K562 (cell line): ENCODE data around the gene PRDM16. TPM values are rescaled to one million over a fixed set of nuclear protein-coding genes. Genes with fewer than 3 reads are reported as not detected.

Source experiments
- ATF1 ChIP-seq, 2 experiments: fragments of 450-650 bp in 1 of 2; IDR thresholded peaks; 2 replicates each; pipeline ENCODE4 v1.6.1; 2016; ENCODE audit warnings: missing compliant biosample characterization in 1 of 2, missing genetic modification characterization in 1 of 2
- CBX1 ChIP-seq: sonication (generic); IDR thresholded peaks from 2 replicates; pipeline ENCODE4 v1.6.1; 2016; ENCODE audit warnings: antibody characterized with exemption, low read depth, mild to moderate bottlenecking
- HDAC1 ChIP-seq, 2 experiments: fragments of 450-650 bp; IDR thresholded peaks; 2 replicates each; pipeline ENCODE4 v1.6.1; 2016 to 2017; ENCODE audit warnings: inconsistent platforms in 1 of 2, mild to moderate bottlenecking in 1 of 2, moderate library complexity in 1 of 2
- HNRNPH1 ChIP-seq: fragments of 200-400 bp; formaldehyde crosslinking; optimal IDR thresholded peaks from 2 replicates; pipeline ENCODE3; 2017; ENCODE audit warnings: low read depth, mild to moderate bottlenecking, low read length, moderate library complexity
- JUND ChIP-seq, 2 experiments: IDR thresholded peaks; 2 replicates in 1 of 2; 3 replicates in 1 of 2; pipeline ENCODE4 v1.6.1; 2011; ENCODE audit warnings: borderline replicate concordance in 2 of 2, low read depth in 2 of 2, low read length in 2 of 2, improper control_type of control experiment in 1 of 2, missing biosample characterization in 1 of 2, missing genetic modification characterization in 1 of 2, missing genetic modification reagents in 1 of 2
- NKRF ChIP-seq: fragments of 450-650 bp; IDR thresholded peaks from 2 replicates; pipeline ENCODE4 v1.6.1; 2016; ENCODE audit warnings: borderline replicate concordance
- SAFB ChIP-seq: fragments of 200-400 bp; formaldehyde crosslinking; IDR thresholded peaks from 2 replicates; pipeline ENCODE4 v1.6.1; 2017; ENCODE audit warnings: low read depth, low read length, borderline replicate concordance
- ZFP1 ChIP-seq: fragments of 450-650 bp; formaldehyde crosslinking; IDR thresholded peaks from 2 replicates; pipeline ENCODE4 v1.4.0; 2020; ENCODE audit warnings: mild to moderate bottlenecking, mixed read lengths
- ZSCAN29 ChIP-seq: fragments of 450-650 bp; IDR thresholded peaks from 2 replicates; pipeline ENCODE4 v1.6.1; 2017
- polyA plus RNA-seq, 8 experiments: library from polyadenylated mRNA; depleted of rRNA in 4 of 8; stranded (reverse) in 5 of 8; unstranded in 3 of 8; fragments of >200 nt; fragmentation: Nextera tagmentation in 2 of 8; fragmentation: Illumina TruSeq in 1 of 8; extraction: Ambion mirVana in 2 of 8; extraction: Trizol in 1 of 8; gene quantifications; 2 replicates each; pipeline versions ENCODE4 v1.2.1 to v1.2.3, GENCODE V29; 2011 to 2014; ENCODE audit warnings: inconsistent platforms in 1 of 8, missing spikeins in 1 of 8
- total RNA-seq, 7 experiments: library from RNA; depleted of rRNA in 6 of 7; stranded (reverse); fragments of >200 nt in 6 of 7; fragmentation: Illumina TruSeq in 2 of 7; extraction: Trizol in 2 of 7; gene quantifications; 2 replicates each; pipeline versions ENCODE4 v1.2.1 to v1.2.3, GENCODE V29; 2011 to 2021; ENCODE audit warnings: low replicate concordance in 1 of 7
- TF ChIP-seq, protein P1 (sequence below), 2 experiments: fragments of 450-650 bp; IDR thresholded peaks; 2 replicates each; pipeline ENCODE4 v1.6.1; 2016; ENCODE audit warnings: mild to moderate bottlenecking in 2 of 2, borderline replicate concordance in 1 of 2, low read depth in 1 of 2, moderate library complexity in 1 of 2

The PRDM16 gene
- total and polyA plus RNA-seq, 9 of the 15 experiments (the other 6 are each of a cell fraction or from before 2014, with no cell fraction given) = 0.10 to 0.27 TPM; not detected in 7

- TF ChIP-seq NKRF = no peak
- TF ChIP-seq CBX1 = no peak
- TF ChIP-seq HNRNPH1 = no peak
- peak; percentile 39; the same call in 1 of the 2 replicates for TF ChIP-seq SAFB
- no peak for TF ChIP-seq JUND (IDR thresholded peaks at IDR 0.05; ENCODE audit: borderline replicate concordance, low read depth, low read length)
- no peak for TF ChIP-seq JUND (tag; IDR thresholded peaks at IDR 0.05; ENCODE audit: borderline replicate concordance, low read depth, low read length)
- TF ChIP-seq, protein P1, sequence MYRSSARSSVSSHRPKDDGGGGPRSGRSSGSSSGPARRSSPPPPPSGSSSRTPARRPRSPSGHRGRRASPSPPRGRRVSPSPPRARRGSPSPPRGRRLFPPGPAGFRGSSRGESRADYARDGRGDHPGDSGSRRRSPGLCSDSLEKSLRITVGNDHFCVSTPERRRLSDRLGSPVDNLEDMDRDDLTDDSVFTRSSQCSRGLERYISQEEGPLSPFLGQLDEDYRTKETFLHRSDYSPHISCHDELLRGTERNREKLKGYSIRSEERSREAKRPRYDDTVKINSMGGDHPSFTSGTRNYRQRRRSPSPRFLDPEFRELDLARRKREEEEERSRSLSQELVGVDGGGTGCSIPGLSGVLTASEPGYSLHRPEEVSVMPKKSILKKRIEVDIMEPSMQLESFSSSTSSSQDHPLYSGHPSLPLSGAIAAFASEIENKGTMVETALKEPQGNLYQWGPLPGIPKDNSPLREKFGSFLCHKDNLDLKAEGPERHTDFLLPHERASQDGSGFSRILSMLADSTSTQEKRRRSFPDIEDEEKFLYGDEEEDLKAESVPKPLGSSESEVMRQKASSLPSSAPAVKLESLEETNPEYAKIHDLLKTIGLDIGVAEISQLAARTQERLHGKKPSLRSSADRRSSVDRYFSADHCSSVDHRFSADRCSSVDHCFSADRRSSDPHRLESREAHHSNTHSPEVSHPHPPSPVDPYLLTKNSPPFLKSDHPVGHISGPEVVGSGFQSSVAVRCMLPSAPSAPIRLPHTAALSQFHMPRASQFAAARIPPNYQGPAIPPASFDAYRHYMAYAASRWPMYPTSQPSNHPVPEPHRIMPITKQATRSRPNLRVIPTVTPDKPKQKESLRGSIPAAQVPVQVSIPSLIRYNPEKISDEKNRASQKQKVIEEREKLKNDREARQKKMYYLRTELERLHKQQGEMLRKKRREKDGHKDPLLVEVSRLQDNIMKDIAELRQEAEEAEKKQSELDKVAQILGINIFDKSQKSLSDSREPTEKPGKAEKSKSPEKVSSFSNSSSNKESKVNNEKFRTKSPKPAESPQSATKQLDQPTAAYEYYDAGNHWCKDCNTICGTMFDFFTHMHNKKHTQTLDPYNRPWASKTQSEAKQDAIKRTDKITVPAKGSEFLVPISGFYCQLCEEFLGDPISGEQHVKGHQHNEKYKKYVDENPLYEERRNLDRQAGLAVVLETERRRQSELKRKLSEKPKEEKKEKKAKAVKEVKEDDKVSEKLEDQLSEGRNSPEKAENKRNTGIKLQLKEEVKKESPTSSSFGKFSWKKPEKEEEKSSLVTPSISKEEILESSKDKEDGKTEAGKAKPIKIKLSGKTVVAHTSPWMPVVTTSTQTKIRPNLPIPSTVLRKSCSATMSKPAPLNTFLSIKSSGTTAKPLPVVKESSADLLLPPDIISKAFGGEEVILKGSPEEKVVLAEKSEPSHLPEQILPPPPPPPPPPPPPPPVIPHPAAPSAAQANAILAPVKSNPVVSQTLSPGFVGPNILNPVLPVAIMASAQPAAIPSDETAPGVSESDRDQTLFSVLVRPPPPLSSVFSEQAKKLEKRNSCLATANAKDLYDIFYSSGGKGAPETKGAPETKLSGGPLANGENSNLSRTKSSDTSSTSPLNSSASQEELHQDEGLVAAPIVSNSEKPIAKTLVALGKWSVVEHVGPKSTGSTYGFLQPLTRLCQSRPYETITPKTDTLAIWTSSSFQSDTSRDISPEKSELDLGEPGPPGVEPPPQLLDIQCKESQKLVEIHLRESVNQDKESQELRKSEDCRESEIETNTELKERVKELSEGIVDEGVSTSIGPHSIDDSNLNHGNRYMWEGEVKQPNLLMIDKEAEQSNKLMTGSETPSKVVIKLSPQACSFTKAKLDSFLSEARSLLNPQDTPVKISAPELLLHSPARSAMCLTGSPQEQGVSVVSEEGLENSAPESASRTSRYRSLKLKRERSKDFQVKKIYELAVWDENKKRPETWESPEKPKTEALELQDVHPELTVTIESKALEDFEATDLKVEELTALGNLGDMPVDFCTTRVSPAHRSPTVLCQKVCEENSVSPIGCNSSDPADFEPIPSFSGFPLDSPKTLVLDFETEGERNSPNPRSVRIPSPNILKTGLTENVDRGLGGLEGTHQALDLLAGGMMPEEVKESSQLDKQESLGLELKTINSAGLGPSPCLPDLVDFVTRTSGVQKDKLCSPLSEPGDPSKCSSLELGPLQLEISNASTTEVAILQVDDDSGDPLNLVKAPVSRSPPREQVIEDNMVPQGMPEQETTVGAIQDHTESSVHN (IDR thresholded peaks at IDR 0.05; ENCODE audit: borderline replicate concordance in 1 of 2, low read depth in 1 of 2) = no peak
- TF ChIP-seq ZFP1 (CRISPR knock-in tag) = no peak
- no peak for TF ChIP-seq ATF1 (CRISPR knock-in tag; IDR thresholded peaks at IDR 0.05)
- no peak for TF ChIP-seq ATF1 (tag; IDR thresholded peaks at IDR 0.05)
- no peak for TF ChIP-seq ZSCAN29
- TF ChIP-seq HDAC1 (IDR thresholded peaks at IDR 0.05) = 0 out of 4 replicates have a peak, but pooled peaks of 1 of the 2 experiments have one; percentile 22
These were observed 402.5 kb downstream of the PRDM16 start (continued) for GRCh38 chr1:3471356-3472087.
